GM19467 (cell line): ENCODE measurements around the gene MRPL37.

Experiments
- ATAC-seq: cut with Tn5 transposase; IDR thresholded peaks from one replicate; pipeline ENCODE4 v1.9.1; 2021; ENCODE audit warnings: mild to moderate bottlenecking, moderate library complexity; ENCODE audit not compliant: unreplicated experiment

MRPL37 gene

DNA sequence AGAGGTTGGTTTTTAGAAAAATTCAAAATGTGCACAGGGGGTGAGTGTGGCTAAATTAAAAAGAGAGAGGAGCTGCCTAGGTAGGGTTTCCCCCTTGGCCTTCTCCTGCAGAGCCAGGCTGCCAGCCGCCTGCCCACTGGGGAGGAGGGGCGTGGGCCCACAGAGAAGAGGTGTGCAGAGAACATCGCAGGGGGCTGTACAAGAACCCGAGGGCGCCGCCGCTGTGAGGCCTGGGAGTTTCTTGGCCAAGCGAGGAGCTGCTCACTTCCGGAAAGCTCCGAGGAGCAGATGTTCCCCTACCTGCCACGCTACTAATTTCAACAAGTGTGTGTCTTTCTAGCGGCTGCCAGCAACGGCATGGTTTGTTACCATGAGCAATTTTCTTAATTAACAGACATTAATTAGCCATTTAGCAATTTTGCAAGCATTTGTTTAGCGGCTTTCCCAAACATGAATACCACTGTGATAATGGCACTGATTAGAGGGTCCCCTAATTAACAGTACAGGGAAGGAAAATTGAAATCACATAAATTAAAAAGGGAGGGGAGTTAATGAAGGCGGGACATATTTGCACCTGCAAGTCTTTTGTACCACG is 59.7 kb downstream of the MRPL37 start:
- ATAC-seq: no peak

DNA sequence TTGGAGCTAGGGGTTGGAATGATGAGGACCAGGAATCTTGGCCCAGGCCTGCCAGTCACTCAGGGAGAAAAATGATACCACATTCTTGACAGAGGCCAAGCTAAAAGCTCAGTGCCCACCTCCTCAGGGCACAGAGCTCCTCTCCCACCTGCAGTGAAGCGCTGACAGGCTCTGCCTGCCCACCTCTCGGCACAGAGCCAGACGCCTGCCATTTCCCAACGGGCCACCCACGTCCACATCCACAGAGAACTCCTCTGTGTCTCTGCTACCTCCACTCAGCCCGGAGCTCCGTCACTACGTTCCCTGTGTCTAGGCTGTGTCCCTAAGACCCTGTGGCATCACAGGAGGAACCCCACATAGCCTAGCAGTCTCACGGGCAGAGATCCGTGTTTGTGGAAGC is 60.8 kb downstream of the MRPL37 start:
- no peak for ATAC-seq

DNA sequence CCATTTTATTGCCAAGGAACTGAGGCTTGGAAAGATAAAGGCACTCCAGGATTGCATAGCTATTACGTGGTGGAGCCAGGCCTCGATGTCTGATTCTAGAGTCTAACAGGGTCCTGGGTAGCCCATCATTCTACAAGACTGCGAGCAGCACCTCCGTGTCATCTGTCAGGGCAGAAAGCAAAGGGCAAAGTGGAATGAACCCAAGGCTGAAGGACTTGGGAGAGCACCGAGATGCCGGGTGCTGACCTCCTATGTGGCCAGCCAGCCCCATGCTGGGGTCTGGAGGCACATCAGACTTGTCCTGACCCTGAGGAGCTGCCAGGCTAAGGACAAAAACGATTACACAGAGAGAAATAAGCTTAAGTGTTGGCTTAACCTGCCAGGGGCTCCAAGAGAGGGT is 62.3 kb downstream of the MRPL37 start:
- ATAC-seq: no peak

DNA sequence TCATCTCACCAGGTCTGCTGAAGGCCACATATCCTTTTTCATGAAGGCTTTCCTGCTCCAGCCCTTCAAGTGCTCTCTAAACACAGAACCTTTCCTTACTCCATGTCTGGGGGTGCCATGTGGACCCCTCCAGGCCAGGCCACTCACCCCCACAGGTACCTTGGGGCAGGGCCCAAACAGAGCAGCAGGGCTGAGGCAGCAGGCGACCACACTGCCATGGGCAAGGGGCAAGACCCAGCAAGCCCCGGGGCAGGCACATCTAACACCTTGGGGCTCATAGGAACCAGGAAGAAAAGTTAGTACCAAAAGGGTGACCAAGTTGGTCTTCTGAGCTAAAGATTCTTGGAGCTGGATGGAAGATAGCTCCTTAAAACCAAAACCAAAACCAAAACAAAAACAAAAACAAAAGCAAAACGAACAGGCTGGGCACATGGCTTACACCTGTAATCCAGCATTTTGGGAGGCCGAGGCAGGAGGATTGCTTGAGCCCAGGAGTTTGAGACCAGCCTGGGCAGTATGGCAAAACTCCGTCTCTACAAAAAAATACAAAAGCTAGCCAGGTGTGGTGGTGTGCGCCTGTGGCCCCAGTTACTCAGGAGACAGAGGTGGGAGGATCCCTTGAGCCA is 63.7 kb downstream of the MRPL37 start:
- no peak for ATAC-seq

- no peak for ATAC-seq
Measured at GRCh38 chr1:54265126-54265525, 65.2 kb downstream of the MRPL37 start.

GRCh38 chr1:54265659-54266058 is 65.7 kb downstream of the MRPL37 start:
- ATAC-seq: no peak

GRCh38 chr1:54266195-54266594 is 66.2 kb downstream of the MRPL37 start:
- ATAC-seq: no peak

DNA sequence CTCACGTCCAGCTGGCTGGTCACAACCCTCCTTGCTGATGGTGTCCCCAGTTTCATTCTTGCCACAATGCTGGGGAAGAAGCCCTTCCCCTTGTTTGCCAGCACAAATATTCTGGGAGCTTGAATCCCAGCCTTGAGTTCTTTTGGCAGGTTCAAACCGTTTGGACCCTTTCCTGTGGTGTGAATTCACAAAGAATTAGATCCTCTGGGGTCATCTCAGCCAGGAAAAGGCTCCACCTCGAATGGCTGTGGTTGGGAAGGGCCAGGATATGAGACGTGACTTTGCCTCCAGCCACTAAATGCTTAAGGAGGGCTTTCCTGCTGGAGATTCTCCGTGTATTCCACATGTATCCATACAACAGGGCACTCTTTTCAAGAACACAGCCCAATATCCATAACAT is 66.9 kb downstream of the MRPL37 start:
- no peak for ATAC-seq
